Left renal pelvis (tissue), 4 donors: Measurements from ENCODE around the gene KRT37. TPM values are rescaled to one million over a fixed set of nuclear protein-coding genes. Genes with fewer than 3 reads are reported as not detected.
"Not testable (repeated sequence)": the region's sequence is repeated elsewhere in the genome, so short reads cannot be mapped to it uniquely, and the experiment has no call there.

Experiments
- DNase-seq, 4 donors: peaks; one replicate each; pipeline ENCODE4 v3.0.0-alpha.2; 2013; ENCODE audit warnings: low read depth in 4 of 4, low spot score in 3 of 4
- polyA plus RNA-seq, 4 donors: library from polyadenylated mRNA; unstranded; fragments of 120-200 nt; gene quantifications; one replicate each; pipeline ENCODE4 v1.2.1, GENCODE V29; 2013; ENCODE audit not compliant: insufficient read length in 4 of 4

KRT37 gene
- polyA plus RNA-seq, 4 donors, result not detected

GRCh38 chr17:41381943-41382342 lies 42.4 kb downstream of the KRT37 start, which contains the start of gene KRT34:
Gene KRT34, minus strand, starts transcription at chr17:41382306. Its CDS starts 60 bp downstream, at chr17:41382246.
- not testable (repeated sequence) for DNase-seq

- DNase-seq, result not testable (repeated sequence)
Measured at GRCh38 chr17:41380091-41380490, 44.3 kb downstream of the KRT37 start.

DNA sequence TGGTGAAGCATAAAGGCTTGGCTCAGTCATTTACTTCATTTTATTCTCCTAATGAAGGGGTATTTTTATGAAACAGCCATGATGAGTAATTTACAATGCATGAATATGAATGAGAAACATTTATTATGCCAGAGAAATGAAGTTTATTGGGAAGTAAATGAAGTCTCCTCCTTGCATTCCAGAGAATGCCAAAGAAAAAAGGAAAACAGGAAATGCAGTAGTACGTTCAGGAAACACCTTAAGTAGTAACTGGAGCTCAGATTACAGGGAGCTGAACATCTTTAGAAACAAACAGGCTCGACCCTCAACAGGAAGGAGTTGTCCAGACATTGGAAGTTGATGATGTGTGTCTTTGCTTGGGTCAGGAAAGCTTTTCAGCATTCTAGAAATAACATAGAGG lies 46.8 kb downstream of the KRT37 start:
- no peak for DNase-seq

Other genes starting within 250 kb of the KRT37 start
- gene KRTAP4-2, start 246.4 kb downstream of the KRT37 start, polyA plus RNA-seq, result not detected
- gene KRTAP4-1, start 239.7 kb downstream of the KRT37 start, polyA plus RNA-seq, result not detected
- gene KRTAP9-1, start 234.7 kb downstream of the KRT37 start, polyA plus RNA-seq, result not detected
- gene KRTAP9-2, start 197.9 kb downstream of the KRT37 start, polyA plus RNA-seq, result not detected
- not detected for gene KRTAP9-3, start 192.1 kb downstream of the KRT37 start, polyA plus RNA-seq
- gene KRTAP9-8, start 186.6 kb downstream of the KRT37 start, polyA plus RNA-seq, result not detected
- gene KRTAP9-4, start 174.9 kb downstream of the KRT37 start, polyA plus RNA-seq, result not detected
- not detected for gene KRTAP9-9, start 169.2 kb downstream of the KRT37 start, polyA plus RNA-seq
- gene KRTAP9-6, start 159.2 kb downstream of the KRT37 start, polyA plus RNA-seq, result not detected
- gene KRTAP9-7, start 148.9 kb downstream of the KRT37 start, polyA plus RNA-seq, result not detected
- not detected for gene KRTAP29-1, start 121.7 kb downstream of the KRT37 start, polyA plus RNA-seq
- not detected for gene KRTAP16-1, start 115.3 kb downstream of the KRT37 start, polyA plus RNA-seq
- gene KRTAP17-1, start 108.9 kb downstream of the KRT37 start, polyA plus RNA-seq, result not detected
- gene KRT33A, start 73.8 kb downstream of the KRT37 start, polyA plus RNA-seq, result not detected
- gene KRT33B, start 54.8 kb downstream of the KRT37 start, polyA plus RNA-seq, result not detected
- gene KRT34, start 42.3 kb downstream of the KRT37 start, polyA plus RNA-seq, result not detected
- under 1 TPM in 1 of 4 donors, not detected in 3; 0.08 TPM for gene KRT31, start 27.0 kb downstream of the KRT37 start, polyA plus RNA-seq
- not detected for gene KRT38, start 16.4 kb upstream of the KRT37 start, polyA plus RNA-seq
- gene KRT32, start 42.8 kb upstream of the KRT37 start, polyA plus RNA-seq, result not detected
- gene KRT35, start 56.6 kb upstream of the KRT37 start, polyA plus RNA-seq, result under 1 TPM in 2 of 4 donors, not detected in 2; 0.07 to 0.09 TPM
- gene KRT36, start 65.3 kb upstream of the KRT37 start, polyA plus RNA-seq, result under 1 TPM in 1 of 4 donors, not detected in 3; 0.12 TPM
- gene KRT13, start 81.0 kb upstream of the KRT37 start, polyA plus RNA-seq, result 10 to 100 TPM in 1 of 4 donors, 1 to 10 TPM in 2, under 1 TPM in 1; 0.54 to 37.8 (median 1.9) TPM
- gene KRT15, start 94.3 kb upstream of the KRT37 start, polyA plus RNA-seq, result 1 to 10 TPM in 3 of 4 donors, under 1 TPM in 1; 0.72 to 3.1 (median 1.6) TPM
- gene KRT19, start 103.7 kb upstream of the KRT37 start, polyA plus RNA-seq, result 100 to 1,000 TPM in 3 of 4 donors, 10 to 100 TPM in 1; 22.8 to 304 (median 176) TPM
- gene KRT9, start 147.5 kb upstream of the KRT37 start, polyA plus RNA-seq, result not detected
- gene KRT14, start 162.3 kb upstream of the KRT37 start, polyA plus RNA-seq, result under 1 TPM; 0.24 to 0.44 (median 0.36) TPM
- gene KRT16, start 188.2 kb upstream of the KRT37 start, polyA plus RNA-seq, result not detected
- gene KRT17, start 200.0 kb upstream of the KRT37 start, polyA plus RNA-seq, result 1 to 10 TPM; 1.2 to 3.1 (median 1.5) TPM